Measurements from ENCODE around the gene IPO11. TPM values are rescaled to one million over a fixed set of nuclear protein-coding genes. Genes with fewer than 3 reads are reported as not detected.

Gene IPO11
- total RNA-seq, 3 donors from 2014 or later: 31.5 to 34.7 (median 33.1) TPM

GRCh38 chr5:62585306-62585705 is 172.7 kb downstream of the IPO11 start:
- Histone ChIP-seq H3K27ac (no peak overlapping the region), H3K4me3 (no peak overlapping the region), H3K9me3 (no peaks in the 10 kb centered on the region), H3K4me1 (no peaks in the 10 kb centered on the region), H3K36me3 (no peaks in the 10 kb centered on the region), H3K27me3 (no peaks in the 10 kb centered on the region)
- intact Hi-C loops (cut with DNase I; ENCODE audit: low total_unique reads): no loop called here
- TF ChIP-seq CTCF (IDR thresholded peaks at IDR 0.05) (no peak), POLR2A (IDR thresholded peaks at IDR 0.05) (no peak)
- DNase-seq (ENCODE audit: low spot score in 2 of 2): no peak

- Histone ChIP-seq H3K9me3 (no peaks in the 10 kb centered on the region), H3K27ac (no peak overlapping the region), H3K27me3 (no peaks in the 10 kb centered on the region), H3K36me3 (no peaks in the 10 kb centered on the region), H3K4me1 (no peaks in the 10 kb centered on the region), H3K4me3 (no peak overlapping the region)
- intact Hi-C loops (cut with DNase I; ENCODE audit: low total_unique reads): no loop called here
- no peak for DNase-seq (ENCODE audit: low spot score in 2 of 2)
- TF ChIP-seq CTCF (IDR thresholded peaks at IDR 0.05) (no peak), POLR2AphosphoS5 (IDR thresholded peaks at IDR 0.05) (no peak), POLR2A (IDR thresholded peaks at IDR 0.05) (no peak)
These were observed 173.2 kb downstream of the IPO11 start for GRCh38 chr5:62585751-62586150.

GRCh38 chr5:62587737-62588136 is 175.2 kb downstream of the IPO11 start:
- Histone ChIP-seq H3K27ac (no peak overlapping the region), H3K4me3 (no peak overlapping the region), H3K27me3 (no peaks in the 10 kb centered on the region), H3K36me3 (no peaks in the 10 kb centered on the region), H3K4me1 (no peaks in the 10 kb centered on the region), H3K9me3 (no peaks in the 10 kb centered on the region)
- TF ChIP-seq POLR2AphosphoS5 (IDR thresholded peaks at IDR 0.05) (no peak), POLR2A (IDR thresholded peaks at IDR 0.05) (no peak), CTCF (IDR thresholded peaks at IDR 0.05) (no peak)
- DNase-seq (ENCODE audit: low spot score in 2 of 2): no peak
- intact Hi-C loops (cut with DNase I; ENCODE audit: low total_unique reads): no loop called here

GRCh38 chr5:62588668-62589067 is 176.1 kb downstream of the IPO11 start:
- intact Hi-C loops (cut with DNase I; ENCODE audit: low total_unique reads): no loop called here
- no peaks in the 10 kb centered on the region for H3K4me1 ChIP-seq
- TF ChIP-seq CTCF (IDR thresholded peaks at IDR 0.05) (no peak), POLR2AphosphoS5 (IDR thresholded peaks at IDR 0.05) (no peak), POLR2A (IDR thresholded peaks at IDR 0.05) (no peak)
- H3K27me3 ChIP-seq: no peaks in the 10 kb centered on the region
- H3K36me3 ChIP-seq: no peaks in the 10 kb centered on the region
- no peak overlapping the region for H3K4me3 ChIP-seq
- no peak for DNase-seq (ENCODE audit: low spot score in 2 of 2)
- H3K9me3 ChIP-seq: no peaks in the 10 kb centered on the region
- no peak overlapping the region for H3K27ac ChIP-seq

GRCh38 chr5:62589504-62589903 is 176.9 kb downstream of the IPO11 start:
- Histone ChIP-seq H3K27me3 (no peaks in the 10 kb centered on the region), H3K4me3 (no peak overlapping the region), H3K4me1 (no peaks in the 10 kb centered on the region), H3K36me3 (no peaks in the 10 kb centered on the region), H3K27ac (no peak overlapping the region), H3K9me3 (no peaks in the 10 kb centered on the region)
- intact Hi-C loops (cut with DNase I; ENCODE audit: low total_unique reads): no loop called here
- DNase-seq (ENCODE audit: low spot score in 2 of 2): no peak
- TF ChIP-seq POLR2AphosphoS5 (IDR thresholded peaks at IDR 0.05): no peak
- no peak for TF ChIP-seq POLR2A (IDR thresholded peaks at IDR 0.05)
- no peak for TF ChIP-seq CTCF (IDR thresholded peaks at IDR 0.05)
